Stimulated activated CD4-positive, alpha-beta T cell treated with anti-CD3 and anti-CD28 coated beads, Interleukin-2, amount 100 ng/mL, for 4 hours (primary cell): ENCODE data around the gene ANXA5.
"Not testable (repeated sequence)": the region's sequence is repeated elsewhere in the genome, so short reads cannot be mapped to it uniquely, and the experiment has no call there.

Experiments used
- DNase-seq: peaks from one replicate; pipeline ENCODE4 v3.0.0-alpha.2; 2020; ENCODE audit warnings: low read depth

ANXA5 gene

GRCh38 chr4:121696581-121697461, at the start of gene ANXA5:
TSS of gene ANXA5 (minus strand) at chr4:121696980. CDS start at chr4:121696589, 391 bp downstream.
- DNase-seq, result peak; percentile 31

DNA sequence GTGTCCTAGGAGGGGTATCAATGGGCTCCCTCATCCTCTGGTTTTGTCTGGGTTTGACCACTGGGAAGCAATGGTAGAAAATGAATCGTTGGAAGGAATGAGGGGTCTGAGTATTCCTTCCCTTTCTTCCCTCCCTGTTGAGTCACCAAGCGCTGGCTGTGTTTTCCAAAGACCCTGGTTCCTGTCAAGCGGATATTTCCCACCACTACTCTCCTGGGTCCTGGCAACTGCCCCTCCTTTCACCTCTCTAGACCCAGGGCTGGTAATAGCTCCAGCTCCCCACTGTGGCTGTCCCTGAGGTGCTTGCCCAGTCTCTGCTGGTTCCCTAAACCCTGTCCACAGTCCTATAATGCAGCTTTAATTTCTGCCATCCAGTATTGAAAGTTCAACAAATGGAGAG, 46.0 kb upstream of the ANXA5 start:
- no peak for DNase-seq

DNA sequence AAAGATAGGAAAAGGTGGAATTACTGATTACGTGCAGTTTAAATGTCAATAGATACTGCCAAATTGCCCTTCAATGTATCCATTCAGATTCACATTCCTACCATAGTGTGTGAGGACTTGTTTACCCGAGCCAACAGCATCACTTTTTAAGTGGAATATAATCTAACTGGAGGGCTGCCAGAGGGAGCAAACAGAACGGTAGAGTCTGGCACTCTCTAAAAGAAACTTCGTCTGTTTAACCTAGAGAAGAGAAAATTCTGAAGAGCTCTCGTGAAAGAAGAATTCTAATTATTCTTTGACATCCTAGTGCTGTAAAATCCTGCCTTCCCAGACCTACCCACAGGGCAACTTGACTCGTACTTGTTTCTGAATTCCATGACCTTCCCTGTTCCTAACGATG, 45.0 kb upstream of the ANXA5 start:
- DNase-seq, result no peak

GRCh38 chr4:121740796-121741409, 44.1 kb upstream of the ANXA5 start:
- DNase-seq, result no peak

GRCh38 chr4:121739575-121739974, 42.8 kb upstream of the ANXA5 start:
- DNase-seq, result no peak

GRCh38 chr4:121738780-121739535, 42.2 kb upstream of the ANXA5 start:
- DNase-seq, result no peak

DNA sequence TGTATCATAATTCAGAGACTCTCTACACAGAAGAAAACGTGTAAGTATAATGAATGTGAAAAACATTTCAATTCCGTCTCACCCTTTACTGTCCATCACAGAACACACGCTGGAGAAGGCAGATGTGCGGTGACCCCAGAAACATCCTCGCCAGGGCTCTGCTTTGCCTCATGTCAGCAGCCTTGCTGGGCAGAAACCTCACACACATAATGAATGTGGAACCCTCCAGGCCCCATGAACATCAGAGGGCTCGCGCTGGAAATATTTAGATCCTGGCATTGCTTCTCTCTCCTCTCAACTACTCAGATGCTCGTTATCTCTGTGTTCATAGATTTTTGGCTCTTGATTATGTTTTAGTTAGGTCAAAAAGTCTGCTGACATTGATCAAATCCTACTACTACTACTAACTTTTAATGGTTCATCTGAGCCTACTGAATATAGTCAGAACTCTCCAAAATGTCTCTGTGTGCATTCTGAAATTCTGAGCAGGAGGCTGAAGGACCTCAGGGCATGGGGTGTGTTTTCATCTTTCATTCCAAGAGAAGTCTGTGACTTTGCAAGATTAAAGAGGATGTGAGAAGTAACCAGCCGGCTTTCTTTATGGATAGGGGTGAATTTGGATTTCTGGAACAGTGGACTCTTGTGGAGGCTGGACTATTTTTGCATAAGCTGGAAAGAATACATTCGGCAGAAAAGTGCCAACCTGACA, 41.2 kb upstream of the ANXA5 start:
- DNase-seq, result no peak

GRCh38 chr4:121736735-121737351, 40.1 kb upstream of the ANXA5 start:
- DNase-seq, result no peak

- DNase-seq, result no peak
These were observed 37.8 kb upstream of the ANXA5 start for GRCh38 chr4:121734571-121734970.

DNA sequence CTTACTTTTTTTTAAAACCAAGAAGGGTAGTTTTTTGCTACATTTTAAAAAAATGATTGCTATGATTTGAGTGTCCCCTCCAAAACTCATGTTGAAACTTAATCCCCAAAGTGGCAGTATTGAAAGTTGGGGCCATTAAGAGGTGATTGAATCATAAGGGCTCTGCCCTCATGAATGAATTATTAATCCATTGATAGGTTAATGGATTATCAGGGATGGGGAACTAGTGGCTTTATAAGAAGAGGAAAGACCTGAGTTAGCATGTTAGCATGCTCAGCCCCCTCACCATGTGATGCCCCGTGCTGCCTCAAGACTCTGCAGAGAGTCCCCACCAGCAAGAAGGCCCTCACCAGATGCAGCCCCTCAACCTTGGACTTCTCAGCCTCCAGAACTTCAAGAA, 37.2 kb upstream of the ANXA5 start:
- no peak for DNase-seq

DNA sequence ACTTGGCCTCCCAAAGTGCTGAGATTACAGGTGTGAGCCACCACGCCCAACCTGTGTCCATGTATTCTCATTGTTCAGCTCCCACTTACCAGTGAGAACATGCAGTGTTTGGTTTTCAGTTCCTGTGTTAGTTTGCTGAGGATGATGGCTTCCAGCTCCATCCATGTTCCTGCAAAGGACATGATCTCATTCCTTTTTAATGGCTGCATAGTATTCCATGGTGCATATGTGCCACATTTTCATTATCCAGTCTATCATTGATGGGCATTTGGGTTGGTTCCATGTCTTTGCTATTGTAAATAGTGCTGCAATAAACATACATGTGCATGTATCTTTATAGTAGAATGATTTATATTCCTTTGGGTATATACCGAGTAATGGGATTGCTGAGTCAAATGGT, 33.0 kb upstream of the ANXA5 start:
- DNase-seq, result not testable (repeated sequence)

GRCh38 chr4:121728798-121729226, 32.0 kb upstream of the ANXA5 start:
- DNase-seq, result no peak

- no peak for DNase-seq
These were observed 31.3 kb upstream of the ANXA5 start for GRCh38 chr4:121728066-121728465.

GRCh38 chr4:121726642-121727268, 30.0 kb upstream of the ANXA5 start:
- DNase-seq, result no peak

DNA sequence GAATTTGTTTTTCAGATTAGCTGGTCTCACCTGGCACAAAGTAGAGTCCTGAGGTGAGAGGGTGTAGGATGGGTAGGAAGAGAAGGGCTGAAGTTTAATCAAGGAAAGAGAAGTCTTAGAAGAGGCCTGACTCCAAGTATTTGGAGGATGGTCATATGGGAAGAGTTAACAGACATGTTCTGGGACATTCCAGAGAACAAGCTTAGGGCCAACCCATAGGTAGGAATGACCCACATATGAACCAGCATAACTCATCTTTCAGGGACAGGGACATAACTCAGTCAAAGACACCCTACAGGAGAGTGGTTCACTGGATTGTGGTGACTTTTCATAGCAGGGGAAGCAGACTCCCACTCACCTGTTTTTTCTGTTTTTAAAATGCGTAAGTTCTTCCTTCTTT, 27.9 kb upstream of the ANXA5 start:
- DNase-seq, result no peak

- no peak for DNase-seq
These were observed 24.9 kb upstream of the ANXA5 start for GRCh38 chr4:121721700-121722099.

- no peak for DNase-seq
These were observed 23.3 kb upstream of the ANXA5 start for GRCh38 chr4:121720109-121720508.

- DNase-seq, result no peak
These were observed 21.0 kb upstream of the ANXA5 start for GRCh38 chr4:121717680-121718237.

GRCh38 chr4:121714548-121714947, 17.8 kb upstream of the ANXA5 start:
- no peak for DNase-seq

DNA sequence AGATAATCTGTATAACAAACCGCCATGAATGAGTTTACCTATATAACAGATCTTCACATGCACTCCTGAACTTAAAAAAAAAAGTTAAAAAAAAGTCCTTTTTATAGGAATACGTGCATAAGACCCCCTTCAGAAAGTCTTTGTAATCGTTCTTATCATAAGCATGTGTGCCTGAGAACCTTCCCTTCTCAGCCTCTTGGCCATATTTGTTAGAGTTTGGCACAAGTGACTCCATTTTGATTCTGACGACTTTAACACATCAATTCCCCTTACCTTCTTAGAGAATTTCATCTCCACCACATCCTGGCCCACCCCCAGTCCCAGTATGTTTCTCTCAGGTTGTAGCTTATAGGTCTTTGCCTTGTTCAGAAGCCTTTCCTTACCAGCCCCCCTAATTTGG, 16.0 kb upstream of the ANXA5 start:
- DNase-seq, result no peak
